Activated naive CD8-positive, alpha-beta T cell (primary cell): Measurements from ENCODE around the gene MTA2.
A peak's percentile ranks its signal among the peaks of the same experiment; 100 is the strongest.
"Not testable (repeated sequence)": the region's sequence is repeated elsewhere in the genome, so short reads cannot be mapped to it uniquely, and the experiment has no call there.

ENCODE experiments used
- H3K27ac Mint-ChIP-seq: one replicate; pipeline ENCODE4 v1.8.0; 2021; ENCODE audit warnings: mixed read lengths
- H3K27me3 Mint-ChIP-seq: one replicate; pipeline ENCODE4 v1.8.0; 2021; ENCODE audit warnings: mixed read lengths
- H3K36me3 Mint-ChIP-seq: one replicate; pipeline ENCODE4 v1.8.0; 2021; ENCODE audit warnings: mixed read lengths
- H3K4me1 Mint-ChIP-seq: one replicate; pipeline ENCODE4 v1.8.0; 2021; ENCODE audit warnings: low read depth, mixed read lengths
- H3K4me3 Mint-ChIP-seq: one replicate; pipeline ENCODE4 v1.8.0; 2021; ENCODE audit warnings: mild to moderate bottlenecking, mixed read lengths
- H3K9me3 Mint-ChIP-seq: one replicate; pipeline ENCODE4 v1.8.0; 2021; ENCODE audit warnings: low read depth, mixed read lengths

The MTA2 gene

GRCh38 chr11:62555464-62556107 is 46.1 kb downstream of the MTA2 start:
- Mint-ChIP-seq H3K4me3 (peak overlapping the region; percentile 76), H3K4me1 (peaks cover 93% of the 10 kb centered on the region), H3K27me3 (no peaks in the 10 kb centered on the region), H3K36me3 (peaks cover 3% of the 10 kb centered on the region), H3K27ac (peak overlapping the region; percentile 92), H3K9me3 (no peaks in the 10 kb centered on the region)

- H3K4me3 Mint-ChIP-seq = peak overlapping the region; percentile 35
- peak overlapping the region; percentile 92 for H3K27ac Mint-ChIP-seq
- H3K36me3 Mint-ChIP-seq = peaks cover 3% of the 10 kb centered on the region
- no peaks in the 10 kb centered on the region for H3K27me3 Mint-ChIP-seq
- no peaks in the 10 kb centered on the region for H3K9me3 Mint-ChIP-seq
- peaks cover 92% of the 10 kb centered on the region for H3K4me1 Mint-ChIP-seq
Measured at GRCh38 chr11:62554387-62555167, 47.1 kb downstream of the MTA2 start.

GRCh38 chr11:62553839-62554361 is 47.8 kb downstream of the MTA2 start:
- Mint-ChIP-seq H3K9me3 (no peaks in the 10 kb centered on the region), H3K4me1 (peaks cover 86% of the 10 kb centered on the region), H3K4me3 (peak overlapping the region; percentile 59), H3K36me3 (peaks cover 3% of the 10 kb centered on the region), H3K27me3 (no peaks in the 10 kb centered on the region), H3K27ac (peak overlapping the region; percentile 92)

GRCh38 chr11:62553080-62553838 is 48.4 kb downstream of the MTA2 start:
- Mint-ChIP-seq H3K4me1 (peaks cover 83% of the 10 kb centered on the region), H3K9me3 (no peaks in the 10 kb centered on the region)

GRCh38 chr11:62552485-62553079 is 49.1 kb downstream of the MTA2 start:
- peaks cover 83% of the 10 kb centered on the region for H3K4me1 Mint-ChIP-seq
- no peaks in the 10 kb centered on the region for H3K27me3 Mint-ChIP-seq
- peak overlapping the region; percentile 74 for H3K4me3 Mint-ChIP-seq
- peaks cover 3% of the 10 kb centered on the region for H3K36me3 Mint-ChIP-seq
- H3K9me3 Mint-ChIP-seq = no peaks in the 10 kb centered on the region
- peak overlapping the region; percentile 91 for H3K27ac Mint-ChIP-seq

More at GRCh38 chr11:62553080-62553838, 48.4 kb downstream of the MTA2 start:
- Mint-ChIP-seq H3K27me3 (no peaks in the 10 kb centered on the region), H3K27ac (peak overlapping the region; percentile 91), H3K4me3 (peak overlapping the region; percentile 74), H3K36me3 (peaks cover 3% of the 10 kb centered on the region)

GRCh38 chr11:62550478-62550877 is 51.2 kb downstream of the MTA2 start:
- not testable (repeated sequence) for H3K27ac Mint-ChIP-seq, H3K9me3 Mint-ChIP-seq, H3K27me3 Mint-ChIP-seq, H3K36me3 Mint-ChIP-seq, H3K4me3 Mint-ChIP-seq
- peaks cover 70% of the 10 kb centered on the region for H3K4me1 Mint-ChIP-seq

GRCh38 chr11:62548545-62549335 is 52.9 kb downstream of the MTA2 start:
- H3K27ac Mint-ChIP-seq = no peak overlapping the region
- no peaks in the 10 kb centered on the region for H3K36me3 Mint-ChIP-seq
- H3K27me3 Mint-ChIP-seq = no peaks in the 10 kb centered on the region
- H3K4me1 Mint-ChIP-seq = peaks cover 70% of the 10 kb centered on the region
- no peak overlapping the region for H3K4me3 Mint-ChIP-seq
- no peaks in the 10 kb centered on the region for H3K9me3 Mint-ChIP-seq

- Mint-ChIP-seq H3K36me3 (no peaks in the 10 kb centered on the region), H3K4me1 (peaks cover 70% of the 10 kb centered on the region), H3K9me3 (no peaks in the 10 kb centered on the region)
Measured at GRCh38 chr11:62547691-62548281, 53.9 kb downstream of the MTA2 start.

GRCh38 chr11:62546929-62547625 is 54.6 kb downstream of the MTA2 start:
- Mint-ChIP-seq H3K36me3 (no peaks in the 10 kb centered on the region), H3K4me3 (peak overlapping the region; percentile 80), H3K27me3 (no peaks in the 10 kb centered on the region)

More at GRCh38 chr11:62547691-62548281, 53.9 kb downstream of the MTA2 start:
- H3K4me3 Mint-ChIP-seq = peak overlapping the region; percentile 80
- H3K27ac Mint-ChIP-seq = peak overlapping the region; percentile 28
- H3K27me3 Mint-ChIP-seq = no peaks in the 10 kb centered on the region

GRCh38 chr11:62546244-62546928 is 55.3 kb downstream of the MTA2 start, which contains the start of gene AHNAK:
AHNAK (minus strand) TSS chr11:62546806; CDS start chr11:62536098, 10,708 bp downstream.
- Mint-ChIP-seq H3K4me3 (peak within 1 kb of the TSS; percentile 91), H3K27ac (peak within 1 kb of the TSS; percentile 28), H3K4me1 (peaks cover 70% of the 10 kb centered on the region), H3K36me3 (no peaks in the 10 kb centered on the region), H3K9me3 (no peaks in the 10 kb centered on the region), H3K27me3 (no peaks in the 10 kb centered on the region)

More at GRCh38 chr11:62546929-62547625, 54.6 kb downstream of the MTA2 start:
- H3K4me1 Mint-ChIP-seq = peaks cover 70% of the 10 kb centered on the region
- H3K27ac Mint-ChIP-seq = no peak overlapping the region
- no peaks in the 10 kb centered on the region for H3K9me3 Mint-ChIP-seq

- Mint-ChIP-seq H3K9me3 (no peaks in the 10 kb centered on the region), H3K27ac (no peak overlapping the region), H3K4me1 (peaks cover 70% of the 10 kb centered on the region), H3K36me3 (no peaks in the 10 kb centered on the region), H3K27me3 (no peaks in the 10 kb centered on the region), H3K4me3 (peak overlapping the region; percentile 91)
Measured at GRCh38 chr11:62545437-62546243, 56.0 kb downstream of the MTA2 start.
